B cell (primary cell): Measurements from ENCODE around the gene UNCX. TPM values are rescaled to one million over a fixed set of nuclear protein-coding genes. Genes with fewer than 3 reads are reported as not detected.
"Not testable (repeated sequence)": the region's sequence is repeated elsewhere in the genome, so short reads cannot be mapped to it uniquely, and the experiment has no call there.

Experiments
- ATAC-seq: fragments of 200-7000 bp; cut with Tn5 transposase; one replicate; pipeline ENCODE4 v1.10.0; 2021; ENCODE audit warnings: low read depth, mild to moderate bottlenecking, moderate number of reproducible peaks, moderate library complexity
- CTCF ChIA-PET: fragments of 350-600 bp; sonication (Branson Sonifier 250); formaldehyde crosslinking; loops from one replicate; lab custom pipeline; 2021; ENCODE audit warnings: antibody characterized with exemption, inconsistent platforms; lab: Charles Lee
- POLR2A ChIA-PET: fragments of 350-600 bp; sonication (Branson Sonifier 250); formaldehyde crosslinking; loops from one replicate; lab custom pipeline; 2021; ENCODE audit warnings: antibody characterized with exemption; lab: Charles Lee
- DNase-seq: peaks from one replicate; pipeline ENCODE4 v3.0.0; 2013
- H2AFZ ChIP-seq: 2 replicates; pipeline ENCODE4 v1.6.1; 2012; ENCODE audit warnings: mild to moderate bottlenecking, low read depth, low read length; ENCODE audit not compliant: insufficient read depth, poor library complexity, severe bottlenecking
- H3K27ac ChIP-seq, 2 donors: 1 replicate in 1 of 2; 2 replicates in 1 of 2; pipeline ENCODE4 v1.5.1; 2012 to 2013; ENCODE audit warnings: low read length in 2 of 2, mild to moderate bottlenecking in 2 of 2, moderate library complexity in 1 of 2
- H3K27me3 ChIP-seq, 4 experiments: fragments of 200-600 bp in 1 of 4; sonication (generic) in 1 of 4; replicated peaks in 1 of 4; 1 replicate in 2 of 4; 2 replicates in 2 of 4; pipeline versions ENCODE4 v1.6.1 to v1.7.0; 2013 to 2016; ENCODE audit warnings: low read length in 3 of 4, mild to moderate bottlenecking in 2 of 4, mixed read lengths in 1 of 4, moderate library complexity in 1 of 4; ENCODE audit not compliant: insufficient read depth in 4 of 4, control insufficient read depth in 3 of 4; ENCODE audit errors: control extremely low read depth in 1 of 4
- H3K36me3 ChIP-seq, 2 experiments: replicated peaks in 1 of 2; 1 replicate in 1 of 2; 2 replicates in 1 of 2; pipeline versions ENCODE4 v1.6.1 to v1.7.1; 2013; ENCODE audit warnings: low read length in 1 of 2; ENCODE audit not compliant: insufficient read depth in 2 of 2, control insufficient read depth in 1 of 2; ENCODE audit errors: control extremely low read depth in 1 of 2, extremely low read depth in 1 of 2
- H3K4me1 ChIP-seq, 2 donors: fragments of 200-600 bp in 1 of 2; sonication (generic) in 1 of 2; 1 replicate in 1 of 2; 2 replicates in 1 of 2; pipeline versions ENCODE4 v1.5.1 to v1.6.1; 2013 to 2017; ENCODE audit warnings: low read length in 2 of 2; ENCODE audit not compliant: control insufficient read depth in 2 of 2, insufficient read depth in 2 of 2
- H3K4me2 ChIP-seq: replicated peaks from 2 replicates; pipeline ENCODE3; 2012; ENCODE audit warnings: mild to moderate bottlenecking, low read depth, low read length; ENCODE audit not compliant: poor library complexity, severe bottlenecking
- H3K4me3 ChIP-seq, 5 experiments: fragments of 200-600 bp in 1 of 5; sonication (generic) in 1 of 5; 1 replicate in 3 of 5; 2 replicates in 2 of 5; pipeline versions ENCODE4 v1.5.1 to v1.7.0; 2011 to 2016; ENCODE audit warnings: low read length in 4 of 5, mild to moderate bottlenecking in 4 of 5, low read depth in 2 of 5, control low read depth in 1 of 5, moderate library complexity in 1 of 5; ENCODE audit not compliant: insufficient read depth in 1 of 5; ENCODE audit errors: control extremely low read depth in 1 of 5, extremely low read depth in 1 of 5
- H3K79me2 ChIP-seq: fragments of 200-600 bp; sonication (generic); one replicate; pipeline ENCODE4 v1.6.0; 2016; ENCODE audit warnings: low read length; ENCODE audit not compliant: control insufficient read depth, insufficient read depth
- H3K9ac ChIP-seq: fragments of 200-600 bp; sonication (generic); 2 replicates; pipeline ENCODE4 v1.6.1; 2017; ENCODE audit warnings: mild to moderate bottlenecking, low read length, moderate library complexity
- H3K9me3 ChIP-seq, 3 donors: one replicate each; pipeline versions ENCODE4 v1.6.1 to v1.7.1; 2013; ENCODE audit warnings: low read length in 2 of 3; ENCODE audit not compliant: control insufficient read depth in 2 of 3, insufficient read depth in 1 of 3; ENCODE audit errors: control extremely low read depth in 1 of 3
- H4K20me1 ChIP-seq: 2 replicates; pipeline ENCODE4 v1.6.0; 2012; ENCODE audit warnings: mild to moderate bottlenecking, low read length; ENCODE audit not compliant: insufficient read depth, control insufficient read depth, poor library complexity, severe bottlenecking
- H3K27ac Mint-ChIP-seq: one replicate; pipeline ENCODE4 v1.8.0; 2021; ENCODE audit warnings: mixed read lengths
- H3K27me3 Mint-ChIP-seq: one replicate; pipeline ENCODE4 v1.8.0; 2021; ENCODE audit warnings: mixed read lengths
- H3K4me1 Mint-ChIP-seq: one replicate; pipeline ENCODE4 v1.8.0; 2021; ENCODE audit warnings: mixed read lengths
- H3K4me3 Mint-ChIP-seq: one replicate; pipeline ENCODE4 v1.8.0; 2021; ENCODE audit warnings: mixed read lengths
- H3K9me3 Mint-ChIP-seq: one replicate; pipeline ENCODE4 v1.8.0; 2022; ENCODE audit warnings: mixed read lengths; ENCODE audit not compliant: insufficient read depth
- EZH2 ChIP-seq: IDR thresholded peaks from 2 replicates; pipeline ENCODE4 v1.6.1; 2012; ENCODE audit warnings: borderline replicate concordance, low read depth, mild to moderate bottlenecking, moderate library complexity, low read length; ENCODE audit not compliant: insufficient read depth, poor library complexity, severe bottlenecking
- WGBS: methylation state at CpG from one replicate; pipeline ENCODE4 v1.1.5; 2013; ENCODE audit warnings: missing lambda C conversion rate; ENCODE audit not compliant: insufficient coverage; 5-methylcytosine and 5-hydroxymethylcytosine counted together
- intact Hi-C: fragments of 100-400 bp; cut with micrococcal nuclease; formaldehyde crosslinking; loops from one replicate; pipeline ENCODE4 v1.10.0; 2022
- polyA plus RNA-seq: library from polyadenylated mRNA; depleted of rRNA; stranded (reverse); fragments of >200 nt; gene quantifications from 2 replicates; pipeline ENCODE4 v1.2.3, GENCODE V29; 2012
- total RNA-seq, 2 donors: library from RNA; stranded (reverse); fragments of 120-200 nt in 1 of 2; gene quantifications; 1 replicate in 1 of 2; 2 replicates in 1 of 2; pipeline versions ENCODE4 v1.2.3 to v1.2.4, GENCODE V29; 2013 to 2022
- TF ChIP-seq, protein P1 (sequence below): fragments of 200-600 bp; IDR thresholded peaks from one replicate; pipeline ENCODE4 v1.8.0; 2022; ENCODE audit warnings: antibody characterized with exemption, mild to moderate bottlenecking

The UNCX gene
- total and polyA plus RNA-seq, 2 donors (not counting 1 experiment from before 2014, with no cell fraction given): not detected

DNA sequence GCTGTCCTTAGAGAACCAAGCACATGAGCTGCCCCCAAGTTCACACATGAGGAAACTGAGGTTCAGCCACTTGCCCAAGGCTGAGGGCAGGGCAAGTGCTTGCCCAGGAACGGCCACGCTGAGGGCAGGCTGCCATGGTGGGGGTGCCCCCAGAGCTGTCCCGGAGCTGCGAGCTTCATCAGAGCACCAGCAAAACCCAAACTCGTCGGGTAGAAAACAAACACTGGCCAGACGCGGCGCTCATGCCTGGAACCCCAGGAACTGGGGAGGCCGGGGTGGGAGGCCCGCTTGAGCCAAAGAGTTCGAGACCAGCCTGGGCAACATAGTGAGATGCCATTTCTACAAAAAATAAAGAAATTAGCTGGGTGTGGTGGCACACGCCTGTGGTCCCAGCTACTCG lies 38.4 kb downstream of the UNCX start:
- H3K4me2 ChIP-seq: no peak overlapping the region
- no peaks in the 10 kb centered on the region for H3K79me2 ChIP-seq
- ChIA-PET POLR2A (no interaction called here), CTCF (no interaction called here)
- no peak for TF ChIP-seq EZH2
- TF ChIP-seq, protein P1, sequence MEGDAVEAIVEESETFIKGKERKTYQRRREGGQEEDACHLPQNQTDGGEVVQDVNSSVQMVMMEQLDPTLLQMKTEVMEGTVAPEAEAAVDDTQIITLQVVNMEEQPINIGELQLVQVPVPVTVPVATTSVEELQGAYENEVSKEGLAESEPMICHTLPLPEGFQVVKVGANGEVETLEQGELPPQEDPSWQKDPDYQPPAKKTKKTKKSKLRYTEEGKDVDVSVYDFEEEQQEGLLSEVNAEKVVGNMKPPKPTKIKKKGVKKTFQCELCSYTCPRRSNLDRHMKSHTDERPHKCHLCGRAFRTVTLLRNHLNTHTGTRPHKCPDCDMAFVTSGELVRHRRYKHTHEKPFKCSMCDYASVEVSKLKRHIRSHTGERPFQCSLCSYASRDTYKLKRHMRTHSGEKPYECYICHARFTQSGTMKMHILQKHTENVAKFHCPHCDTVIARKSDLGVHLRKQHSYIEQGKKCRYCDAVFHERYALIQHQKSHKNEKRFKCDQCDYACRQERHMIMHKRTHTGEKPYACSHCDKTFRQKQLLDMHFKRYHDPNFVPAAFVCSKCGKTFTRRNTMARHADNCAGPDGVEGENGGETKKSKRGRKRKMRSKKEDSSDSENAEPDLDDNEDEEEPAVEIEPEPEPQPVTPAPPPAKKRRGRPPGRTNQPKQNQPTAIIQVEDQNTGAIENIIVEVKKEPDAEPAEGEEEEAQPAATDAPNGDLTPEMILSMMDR: no peak
- Mint-ChIP-seq H3K27ac (no peak overlapping the region), H3K27me3 (peaks cover 13% of the 10 kb centered on the region), H3K9me3 (no peaks in the 10 kb centered on the region), H3K4me3 (no peak overlapping the region), H3K4me1 (no peaks in the 10 kb centered on the region)
- no peaks in the 10 kb centered on the region for H3K36me3 ChIP-seq
- no peak overlapping the region for H2AFZ ChIP-seq
- WGBS: 96% methylated on average over 13 of the region's 14 CpGs
- DNase-seq: no peak
- no peak overlapping the region for H3K4me3 ChIP-seq
- H3K4me1 ChIP-seq: no peaks in the 10 kb centered on the region
- intact Hi-C loops: no loop called here
- no peak overlapping the region for H3K9ac ChIP-seq
- ATAC-seq: no peak
- H3K27me3 ChIP-seq: peaks cover 0 to 3% (median 0%) of the 10 kb centered on the region in 4 experiments
- H3K27ac ChIP-seq: no peak overlapping the region
- H4K20me1 ChIP-seq: no peaks in the 10 kb centered on the region
- peaks cover 0 to 26% (median 0%) of the 10 kb centered on the region in 3 donors for H3K9me3 ChIP-seq

DNA sequence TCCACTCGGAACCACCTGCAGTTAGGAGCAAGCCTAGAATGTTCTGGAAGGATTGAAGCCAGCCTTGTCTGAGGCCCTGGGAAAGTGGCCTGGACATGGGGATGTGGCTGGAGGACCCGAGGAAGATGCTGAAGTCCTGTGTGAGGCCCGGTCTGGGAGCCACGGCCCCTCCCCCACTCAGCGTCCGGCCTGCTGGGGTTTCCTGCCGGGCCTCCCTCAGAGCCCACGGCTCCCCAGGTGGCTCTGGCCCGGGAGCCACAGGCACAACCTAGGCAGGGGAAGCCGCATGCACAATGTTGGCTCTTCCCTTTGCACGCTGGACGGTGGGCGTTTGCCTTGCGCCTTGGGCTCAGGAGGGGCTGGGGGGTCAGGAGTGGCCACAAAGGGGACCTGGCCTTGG lies 39.0 kb downstream of the UNCX start:
- H3K4me3 ChIP-seq: no peak overlapping the region
- WGBS: 80% methylated on average over 13 of the region's 14 CpGs
- no peaks in the 10 kb centered on the region for H4K20me1 ChIP-seq
- POLR2A ChIA-PET: no interaction called here
- no peak overlapping the region for H3K27ac ChIP-seq
- H3K9me3 ChIP-seq: peaks cover 0 to 32% (median 1%) of the 10 kb centered on the region in 3 donors
- CTCF ChIA-PET: no interaction called here
- no peaks in the 10 kb centered on the region for H3K4me1 Mint-ChIP-seq
- H3K4me2 ChIP-seq: no peak overlapping the region
- no peaks in the 10 kb centered on the region for H3K36me3 ChIP-seq
- H2AFZ ChIP-seq: no peak overlapping the region
- no peak overlapping the region for H3K9ac ChIP-seq
- intact Hi-C loops: no loop called here
- H3K27me3 Mint-ChIP-seq: peaks cover 8% of the 10 kb centered on the region
- ATAC-seq (no peak), DNase-seq (no peak)
- H3K9me3 Mint-ChIP-seq: no peaks in the 10 kb centered on the region
- H3K4me1 ChIP-seq: no peaks in the 10 kb centered on the region
- H3K79me2 ChIP-seq: no peaks in the 10 kb centered on the region
- peaks cover 0 to 7% (median 0%) of the 10 kb centered on the region in 4 experiments for H3K27me3 ChIP-seq
- no peak overlapping the region for H3K4me3 Mint-ChIP-seq
- TF ChIP-seq, protein P1: no peak
- no peak for TF ChIP-seq EZH2
- no peak overlapping the region for H3K27ac Mint-ChIP-seq

DNA sequence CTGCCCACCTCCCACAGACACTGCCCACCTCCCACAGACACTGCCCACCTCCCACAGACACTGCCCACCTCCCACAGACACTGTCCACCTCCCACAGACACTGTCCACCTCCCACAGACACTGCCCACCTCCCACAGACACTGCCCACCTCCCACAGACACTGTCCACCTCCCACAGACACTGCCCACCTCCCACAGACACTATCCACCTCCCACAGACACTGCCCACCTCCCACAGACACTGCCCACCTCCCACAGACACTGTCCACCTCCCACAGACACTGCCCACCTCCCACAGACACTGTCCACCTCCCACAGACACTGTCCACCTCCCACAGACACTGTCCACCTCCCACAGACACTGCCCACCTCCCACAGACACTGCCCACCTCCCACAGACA lies 39.5 kb downstream of the UNCX start:
- H3K4me3 Mint-ChIP-seq, H3K27me3 Mint-ChIP-seq, H3K79me2 ChIP-seq, H3K9ac ChIP-seq, H3K4me2 ChIP-seq, H3K27ac Mint-ChIP-seq, H3K27me3 ChIP-seq, H3K4me1 ChIP-seq, H3K4me3 ChIP-seq, DNase-seq, H3K36me3 ChIP-seq, H3K4me1 Mint-ChIP-seq, POLR2A ChIA-PET, ATAC-seq, H3K27ac ChIP-seq, intact Hi-C loops, H3K9me3 Mint-ChIP-seq, CTCF ChIA-PET, H2AFZ ChIP-seq, H4K20me1 ChIP-seq: not testable (repeated sequence)
- peaks cover 0 to 33% (median 3%) of the 10 kb centered on the region in 3 donors for H3K9me3 ChIP-seq
